NCI-H510A treated with DMSO at 0.1 percent for 48 hours (cell line): Measurements from ENCODE around the gene YPEL4.

Source experiments
- DNase-seq: peaks from one replicate; lab custom pipeline; 2025; lab: John Stamatoyannopoulos, UW

YPEL4 gene

DNA sequence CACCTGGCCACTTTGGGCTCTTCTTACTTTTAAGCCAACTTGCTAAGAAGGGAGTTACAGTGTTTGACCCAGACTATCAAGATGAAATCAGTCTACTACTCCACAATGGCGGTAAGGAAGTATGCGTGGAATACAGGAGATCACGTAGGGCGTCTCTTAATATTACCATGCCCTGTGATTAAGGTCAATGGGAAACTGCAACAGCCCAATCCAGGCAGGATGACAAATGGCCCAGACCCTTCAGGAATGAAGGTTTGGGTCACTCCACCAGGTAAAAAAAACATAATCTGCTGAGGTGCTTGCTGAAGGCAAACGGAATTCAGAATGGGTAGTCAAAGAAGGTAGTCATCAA is 1.0 kb upstream of the YPEL4 start:
- no peak for DNase-seq

DNA sequence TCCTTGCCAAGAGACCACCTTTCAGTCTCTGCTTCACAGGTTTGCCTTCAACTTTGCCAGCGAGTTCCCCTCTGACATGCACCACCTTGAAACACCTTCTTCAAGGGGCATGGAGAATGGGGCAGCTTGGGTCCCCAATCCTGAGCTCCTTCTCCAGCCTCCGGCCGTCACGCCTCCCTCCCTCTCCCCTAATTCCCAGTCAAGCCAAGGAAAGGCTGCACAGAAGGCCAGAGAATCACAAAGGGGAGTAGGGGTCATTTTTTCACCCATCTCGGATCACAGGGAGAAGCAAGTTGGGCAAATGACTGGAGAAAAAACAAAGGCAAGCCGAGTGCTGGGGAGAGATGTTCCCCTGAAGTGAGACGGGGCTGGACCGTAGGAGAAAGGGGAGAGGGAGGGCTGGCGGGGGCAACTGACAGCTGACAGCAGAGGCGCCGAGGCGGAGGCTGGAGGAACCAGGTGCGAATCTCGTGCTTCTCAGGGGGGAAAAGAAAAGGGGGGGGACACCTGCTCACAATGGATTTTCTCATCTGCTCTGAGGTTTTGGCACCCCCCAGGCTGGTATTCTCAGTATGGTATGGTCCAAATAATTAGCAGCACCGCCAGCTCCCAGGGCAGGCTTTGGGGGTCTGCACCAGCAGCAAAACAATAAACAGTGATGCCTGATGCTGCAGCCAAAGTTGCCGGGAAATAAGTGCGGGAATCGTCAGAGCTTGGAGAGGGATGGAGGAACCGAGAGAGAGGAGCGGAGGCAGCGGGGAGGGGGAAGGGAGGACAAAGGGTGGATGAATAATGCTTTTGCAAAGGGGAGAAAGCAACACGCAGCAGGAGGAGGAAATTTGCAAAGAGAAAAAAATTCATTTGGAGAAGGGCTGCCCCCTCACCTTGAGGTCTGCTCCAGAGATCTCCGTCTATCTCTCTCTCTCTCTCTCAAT is 644 bp downstream of the YPEL4 start:
- no peak for DNase-seq

DNA sequence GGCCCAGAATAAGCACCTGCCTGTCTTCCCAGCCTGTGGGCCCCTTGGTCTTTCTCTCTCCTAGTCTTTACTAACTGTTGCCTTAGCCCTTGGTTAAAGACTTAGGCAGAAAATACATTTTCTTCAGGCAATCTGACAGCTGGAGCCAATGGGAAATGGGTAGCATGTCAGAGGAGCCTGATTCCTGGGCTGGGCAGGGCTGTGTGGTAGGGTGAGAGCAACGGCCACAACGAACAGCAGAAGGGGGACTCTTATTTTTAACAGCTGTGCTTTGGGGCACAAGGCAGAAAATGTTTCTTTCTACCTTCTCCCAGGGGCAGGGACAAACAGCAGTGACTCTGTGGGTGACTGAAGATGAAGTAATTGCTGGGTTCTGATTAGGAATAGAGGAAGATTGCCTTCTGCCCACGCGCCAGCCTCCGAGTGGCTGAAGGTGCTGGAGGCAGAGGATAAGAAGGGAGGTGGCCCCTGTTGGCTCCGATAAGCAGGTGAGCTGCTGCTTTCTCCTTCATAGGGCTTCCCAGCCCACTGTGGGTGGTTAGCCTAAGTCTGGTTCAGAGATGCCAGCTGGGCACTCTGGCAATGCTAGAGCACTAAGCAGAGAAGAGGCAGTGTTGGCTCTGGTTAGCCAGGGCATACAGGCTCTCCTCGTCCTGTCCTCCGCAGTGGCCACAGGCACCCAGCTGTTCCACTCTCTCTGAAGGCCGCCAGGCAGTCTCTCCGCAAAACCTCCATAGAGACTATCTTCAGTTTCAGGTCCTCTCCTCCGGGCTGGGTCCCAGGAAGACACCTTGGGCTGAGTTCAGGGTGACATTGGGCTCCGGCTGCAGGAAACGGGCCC is 1.5 kb downstream of the YPEL4 start:
- no peak for DNase-seq

DNA sequence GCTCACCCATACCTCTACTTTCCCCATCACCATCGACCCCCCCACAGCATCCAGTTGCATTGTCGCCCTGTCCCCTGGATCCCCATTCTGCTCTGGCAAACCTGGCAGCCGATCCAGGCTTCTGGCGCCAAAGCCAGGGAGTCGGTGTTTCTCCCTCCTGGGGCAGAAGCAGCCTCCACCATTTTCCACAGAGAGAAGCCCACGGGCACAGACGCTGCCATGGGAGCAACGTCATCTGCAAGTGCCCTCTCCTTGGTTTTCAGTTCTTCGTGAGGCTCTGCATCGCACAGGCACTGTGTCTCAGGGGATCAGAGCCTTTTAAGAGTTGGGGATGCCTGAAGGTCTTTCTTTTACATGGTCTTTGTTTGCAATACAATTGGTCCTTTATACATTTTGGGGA is 2.3 kb downstream of the YPEL4 start:
- DNase-seq = no peak

DNA sequence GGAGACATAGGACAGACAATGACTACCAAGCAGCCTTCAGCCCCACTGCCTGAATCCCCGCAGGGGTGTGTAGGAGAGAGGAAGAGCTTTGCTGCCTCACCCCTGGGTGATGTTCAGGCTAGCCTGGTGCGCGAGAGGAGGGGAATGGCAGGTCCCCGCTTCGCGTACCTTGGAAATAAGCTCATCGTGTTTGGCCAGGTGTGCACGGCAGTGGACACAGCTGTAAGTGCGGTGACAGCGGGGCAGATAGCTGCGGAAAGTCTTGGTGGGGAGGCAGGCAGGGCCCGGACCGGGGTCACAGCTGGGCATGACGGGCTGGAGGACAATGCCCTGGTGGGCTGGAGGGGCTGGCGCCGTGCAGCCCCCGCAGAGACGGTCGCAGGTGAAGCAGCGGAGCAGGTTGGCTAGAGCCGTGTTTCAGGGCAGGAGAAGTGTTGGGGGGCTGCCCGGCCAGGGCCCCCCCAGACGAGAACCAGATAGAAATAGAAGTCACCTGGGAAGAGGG is 2.9 kb downstream of the YPEL4 start:
- DNase-seq = no peak

DNA sequence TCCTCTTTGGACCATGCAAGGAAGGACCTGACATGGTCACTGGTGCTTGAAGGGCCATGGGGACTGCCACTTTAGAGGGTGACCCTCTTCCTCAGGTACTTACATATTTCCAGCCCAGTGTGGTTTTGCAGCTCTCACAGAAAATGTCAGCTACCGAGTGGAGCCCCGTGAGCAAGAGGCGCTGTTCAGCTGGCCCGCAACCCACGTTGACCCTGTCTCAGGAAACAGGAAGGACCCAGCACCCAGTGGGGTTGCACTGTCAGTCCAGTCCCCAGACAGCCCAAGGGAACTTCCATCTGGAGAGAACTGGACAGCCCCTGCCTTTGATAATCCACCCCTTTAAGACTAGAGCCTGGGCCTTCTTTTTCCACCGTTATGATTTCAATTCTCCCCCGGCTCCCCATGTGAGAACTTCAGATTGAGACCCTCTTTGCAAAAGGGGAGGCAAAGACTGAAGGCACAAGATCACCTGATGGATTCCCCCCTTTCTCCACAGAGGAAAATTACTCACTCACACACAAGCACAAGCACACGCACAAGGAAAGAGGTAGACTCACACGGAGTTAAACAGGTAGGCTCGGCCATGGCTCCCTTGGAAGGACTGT is 3.4 kb downstream of the YPEL4 start:
- peak; percentile 37 for DNase-seq

DNA sequence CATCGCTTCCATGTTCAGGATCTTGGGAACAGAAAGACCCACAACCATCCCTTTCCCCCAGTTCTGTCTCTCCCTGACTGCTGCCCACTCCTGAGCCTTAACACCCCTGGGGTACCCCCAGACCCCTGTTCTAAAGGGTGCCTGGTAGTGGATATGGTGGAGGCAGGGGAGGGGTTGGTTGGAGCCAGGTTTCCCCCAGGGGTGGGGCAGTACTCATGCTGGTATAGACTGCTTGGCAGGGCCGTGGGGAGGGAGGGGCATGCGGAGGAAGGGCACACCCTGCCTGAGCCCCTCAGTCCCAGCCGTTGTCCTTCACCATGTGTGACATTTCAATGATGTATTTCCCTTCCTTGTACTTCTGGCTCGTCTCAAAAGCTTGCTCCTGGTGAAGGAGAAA is 4.0 kb downstream of the YPEL4 start:
- DNase-seq = no peak

DNA sequence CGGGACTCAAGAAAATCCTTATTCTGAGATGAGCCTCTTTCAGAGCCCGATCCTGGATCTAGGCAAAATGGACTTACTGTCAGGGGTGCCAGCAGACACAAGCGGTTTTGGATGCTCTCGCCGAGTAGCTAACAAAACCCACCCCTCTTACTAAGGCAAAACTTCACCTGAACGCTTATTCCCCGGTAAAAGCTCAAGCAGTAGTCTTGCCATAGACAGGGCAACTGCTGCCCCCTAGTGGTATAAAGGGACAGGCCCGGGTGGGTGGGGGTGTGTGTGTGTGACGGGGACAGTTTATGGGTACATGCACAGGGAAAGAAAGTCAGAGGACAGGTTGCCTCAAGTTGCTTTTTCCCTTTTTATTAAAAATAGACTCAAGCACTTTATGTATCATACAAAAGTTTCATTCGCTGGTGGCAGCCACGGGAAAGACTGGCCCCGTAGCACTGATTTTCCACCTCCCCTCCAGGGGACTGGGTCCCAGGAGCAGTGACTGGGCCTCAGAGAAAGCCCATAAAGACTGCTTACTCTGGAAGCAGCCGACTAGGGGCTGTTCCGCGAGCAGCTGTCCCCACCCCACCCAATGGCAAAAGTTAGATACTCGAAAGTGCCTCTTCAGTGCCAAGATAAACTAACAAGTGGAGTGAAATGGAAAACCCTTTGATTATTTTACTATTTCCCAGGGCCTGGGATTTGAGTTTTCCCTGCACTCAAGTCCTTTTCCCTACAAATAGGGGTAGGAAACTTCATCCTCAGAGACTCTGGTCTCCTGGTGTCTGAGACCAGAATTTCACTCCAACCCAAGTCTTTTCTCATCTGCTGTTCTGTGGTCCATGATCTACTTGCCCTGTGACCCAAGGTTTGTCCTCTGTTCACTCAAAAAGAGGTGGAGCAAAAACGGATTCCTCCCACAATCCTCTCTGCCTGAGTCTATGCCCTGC is 4.7 kb downstream of the YPEL4 start:
- DNase-seq = peak; percentile 54

DNA sequence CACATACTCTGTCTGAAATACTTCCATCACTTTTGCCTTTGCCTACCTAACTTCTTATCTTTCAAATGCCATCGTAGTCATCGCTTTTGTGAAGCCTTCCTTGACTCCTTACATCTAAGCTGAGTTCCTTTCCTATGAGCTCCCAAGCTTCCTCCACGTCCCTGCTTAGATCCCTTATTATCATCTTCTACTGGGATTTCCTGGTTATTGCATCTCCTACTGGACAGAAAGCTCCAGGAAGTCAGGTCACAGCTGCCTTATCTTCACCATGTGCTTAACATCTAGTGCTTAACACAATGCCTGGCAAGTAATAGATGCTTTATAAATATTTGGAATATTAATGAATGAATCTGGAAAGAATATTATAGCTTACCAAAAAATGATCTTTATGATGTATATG is 5.9 kb downstream of the YPEL4 start:
- no peak for DNase-seq

DNA sequence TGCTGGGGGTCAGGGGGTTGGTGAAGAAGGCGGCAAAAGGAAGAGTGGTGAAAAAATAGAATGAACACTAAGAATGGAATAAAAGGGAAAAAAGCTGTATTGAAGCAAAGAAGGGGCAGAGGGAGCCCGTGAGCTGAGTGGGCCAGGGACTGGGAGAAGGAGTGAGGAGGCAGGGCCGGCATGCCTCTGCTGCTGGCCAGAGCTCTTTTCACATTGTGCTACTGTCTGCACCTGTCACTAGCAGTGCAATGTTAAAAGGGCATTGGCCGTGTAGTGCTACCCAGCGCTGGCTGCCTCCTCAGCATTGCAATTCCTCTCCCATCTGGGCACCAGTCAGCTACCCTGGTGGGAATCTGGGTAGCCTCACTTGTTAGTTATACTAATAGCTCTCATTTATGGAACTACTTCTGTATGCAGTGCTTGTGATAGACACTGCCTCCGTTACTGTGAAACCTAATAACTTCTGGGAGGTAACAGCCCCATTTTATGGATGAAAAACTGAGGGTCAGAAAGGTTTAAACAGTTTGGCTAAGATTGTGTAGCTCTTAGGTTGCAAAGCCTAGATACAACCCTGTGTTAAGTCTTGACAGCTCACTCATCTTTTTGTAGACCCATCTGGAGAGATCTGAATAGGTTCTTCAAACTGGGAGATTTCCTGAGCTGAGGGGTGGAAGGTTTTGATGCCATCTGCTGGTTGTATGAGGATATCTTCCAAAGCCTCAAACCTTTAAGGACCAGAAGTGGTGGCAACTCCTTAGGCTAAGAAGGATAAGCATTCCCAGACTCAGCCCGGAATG is 8.5 kb downstream of the YPEL4 start:
- DNase-seq = peak; percentile 31

DNA sequence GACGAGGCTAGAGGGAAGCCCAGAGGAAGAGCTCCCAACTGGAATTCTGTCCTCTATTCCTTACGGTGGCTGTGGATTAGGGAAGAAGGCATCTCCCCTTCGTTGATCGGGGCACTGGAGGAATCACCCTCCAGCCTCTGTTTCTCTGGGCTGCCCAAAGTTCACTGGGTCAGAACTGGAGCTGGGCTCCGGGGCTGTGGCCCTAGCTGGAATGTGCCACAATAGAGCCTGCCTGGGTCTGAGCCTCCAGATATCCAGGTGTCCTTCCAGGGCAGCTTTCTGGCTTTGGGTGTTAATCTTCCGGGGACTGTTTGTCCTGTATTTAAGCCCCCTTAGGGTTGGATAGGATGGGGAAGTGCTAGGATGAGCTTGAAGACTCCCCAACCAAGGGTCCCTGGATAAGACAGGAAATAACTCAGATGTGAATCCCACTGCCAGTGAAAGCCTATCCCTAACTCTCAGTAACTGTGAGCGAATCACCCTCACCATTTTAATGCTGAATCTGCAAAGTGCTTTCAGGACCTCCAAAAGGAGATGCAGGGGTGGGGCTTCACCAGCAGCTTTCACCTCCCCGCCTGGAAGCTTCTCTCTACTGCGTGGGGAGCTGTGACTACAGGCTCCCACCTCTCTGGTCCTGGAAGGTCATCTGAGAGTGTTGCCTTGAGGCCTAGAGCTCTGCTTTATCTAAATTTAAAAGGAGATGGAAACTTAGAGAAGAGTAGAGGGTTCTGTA is 9.5 kb downstream of the YPEL4 start:
- no peak for DNase-seq

DNA sequence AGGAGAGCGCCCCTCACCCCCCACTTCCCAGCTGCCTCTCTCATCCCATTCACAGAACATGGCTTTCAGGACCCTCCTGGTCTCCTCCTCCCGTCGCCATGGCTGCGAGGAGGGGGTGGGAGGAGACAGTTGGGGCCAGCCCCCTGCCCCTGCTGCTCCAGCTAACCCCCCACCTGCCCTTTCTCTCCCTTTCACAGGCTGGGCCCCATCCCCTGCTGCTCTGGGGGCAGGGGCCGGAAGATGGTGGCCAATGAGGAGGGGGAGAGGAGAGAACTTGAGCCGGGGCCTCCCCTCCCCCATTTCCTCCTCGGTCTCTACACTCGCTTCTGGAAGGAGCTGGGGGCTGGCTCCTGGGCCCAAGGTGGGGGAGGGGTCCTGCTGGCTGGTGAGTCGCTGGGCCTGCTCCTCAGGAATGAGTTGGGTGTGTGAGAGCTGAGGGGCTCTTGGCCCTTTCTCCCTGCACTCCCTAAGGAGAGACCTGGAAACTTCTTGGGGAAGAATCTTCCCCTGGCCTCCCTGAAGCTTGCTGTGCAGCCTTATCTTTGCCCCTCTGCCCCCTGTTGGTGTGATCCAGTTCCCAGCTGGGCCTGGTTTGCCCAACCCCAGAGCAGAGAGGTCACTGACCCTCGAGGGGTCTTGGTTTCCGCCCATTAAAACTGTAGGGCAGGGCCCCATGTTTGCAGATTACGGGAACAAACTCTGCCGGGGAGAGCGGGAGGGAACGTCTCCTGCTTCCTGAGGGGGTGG is 10.2 kb downstream of the YPEL4 start:
- no peak for DNase-seq

DNA sequence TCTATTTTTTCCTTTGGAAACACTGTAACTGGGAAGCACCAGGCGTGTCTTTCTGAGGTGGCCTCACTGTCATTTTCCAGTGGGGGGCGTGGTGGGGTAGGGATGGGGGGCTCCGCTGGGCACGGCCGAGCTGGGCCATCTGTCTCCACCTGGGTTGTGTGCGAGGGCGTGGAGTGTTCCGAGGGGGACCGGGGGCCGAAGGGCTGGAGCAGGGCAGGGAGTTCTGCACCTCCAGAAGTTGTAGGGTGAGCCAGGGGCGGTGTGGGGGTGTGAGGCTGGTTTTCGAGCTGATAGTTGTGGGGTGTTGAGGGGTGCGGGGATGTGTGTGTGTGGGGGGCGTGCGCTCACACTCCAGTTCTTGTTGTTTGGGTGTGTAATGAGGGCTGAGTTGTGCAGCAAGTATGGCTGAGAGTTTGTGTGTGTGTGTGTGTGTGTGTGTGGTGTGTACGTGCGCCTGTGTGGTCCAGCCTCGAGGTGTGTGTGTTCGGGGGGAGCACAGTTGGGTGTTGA is 10.8 kb downstream of the YPEL4 start:
- DNase-seq = no peak

DNA sequence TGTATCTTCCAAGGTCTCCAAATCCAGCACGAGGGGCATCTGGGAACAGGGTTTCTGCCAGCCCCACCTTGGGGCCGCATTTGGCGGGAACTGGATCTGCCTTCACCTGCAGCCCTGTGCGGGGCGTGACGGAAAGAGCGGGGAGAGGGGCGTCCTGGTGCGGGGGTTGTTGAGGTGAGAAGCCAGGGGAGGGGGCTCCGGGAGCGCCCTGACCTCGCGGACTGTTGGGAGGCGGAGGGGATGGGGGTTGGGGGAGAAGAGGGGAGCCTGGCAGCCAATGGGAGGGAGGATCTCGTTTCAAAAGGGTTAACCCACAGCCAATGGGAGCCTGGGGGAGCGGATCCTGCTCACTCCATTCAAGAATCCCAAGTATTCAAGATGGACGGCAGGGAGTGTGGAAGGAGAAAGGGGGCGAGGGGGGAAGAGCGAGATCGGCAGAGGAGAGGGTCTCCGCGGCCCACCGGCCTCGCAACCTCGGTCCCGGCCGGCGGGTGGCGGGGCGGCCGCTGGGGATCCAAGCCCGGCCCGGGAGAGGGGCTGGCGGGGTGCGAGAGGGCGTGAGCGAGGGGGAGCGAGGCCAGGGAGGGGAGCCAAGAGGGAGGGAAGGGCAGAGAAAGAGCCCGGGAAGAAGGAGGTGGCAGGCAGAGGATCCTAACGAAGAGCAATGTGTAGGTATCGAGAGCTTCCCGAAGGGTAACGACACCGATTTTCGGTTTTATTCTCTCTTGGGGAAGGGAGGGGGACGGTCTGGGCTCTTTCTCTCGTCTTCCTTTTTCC is 11.5 kb downstream of the YPEL4 start:
- peak; percentile 77 for DNase-seq

DNA sequence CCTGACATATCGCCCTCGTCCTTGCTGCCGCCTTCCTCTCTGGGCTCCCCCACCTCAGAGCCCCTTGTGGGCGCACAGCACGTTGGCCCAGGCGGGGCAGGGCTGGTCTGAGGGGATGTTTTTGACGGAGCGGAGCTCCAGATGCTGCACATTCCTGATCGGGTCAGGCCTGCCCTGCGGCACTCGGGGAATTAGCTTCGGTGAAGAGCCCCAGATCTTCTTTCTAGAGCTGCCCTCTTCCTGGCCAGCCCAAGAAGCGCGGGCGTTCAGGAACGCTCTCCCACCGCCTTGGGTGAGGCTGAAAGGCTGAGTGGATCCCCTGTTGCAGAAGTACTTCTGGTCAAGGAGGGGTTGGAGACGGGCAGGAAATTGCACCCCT is 12.1 kb downstream of the YPEL4 start:
- DNase-seq = no peak

DNA sequence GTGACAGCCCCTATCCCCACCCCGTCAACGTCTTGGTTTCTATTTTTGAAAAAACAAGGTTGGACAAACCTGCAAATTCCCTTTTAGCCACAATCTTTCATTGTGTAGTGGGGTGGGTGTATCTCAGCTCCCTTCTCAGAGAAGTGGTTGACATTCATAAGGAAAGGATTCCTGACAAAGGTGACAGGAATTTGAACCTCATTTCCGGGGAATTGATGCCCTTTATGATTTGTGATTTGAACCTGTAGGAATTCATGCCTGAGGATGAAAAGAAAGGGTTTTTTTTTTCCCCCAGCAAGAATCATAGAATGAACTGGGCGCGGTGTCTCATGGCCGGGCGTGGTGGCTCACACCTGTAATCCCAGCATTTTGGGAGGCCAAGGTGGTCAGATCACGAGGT is 14.5 kb downstream of the YPEL4 start:
- DNase-seq = no peak

DNA sequence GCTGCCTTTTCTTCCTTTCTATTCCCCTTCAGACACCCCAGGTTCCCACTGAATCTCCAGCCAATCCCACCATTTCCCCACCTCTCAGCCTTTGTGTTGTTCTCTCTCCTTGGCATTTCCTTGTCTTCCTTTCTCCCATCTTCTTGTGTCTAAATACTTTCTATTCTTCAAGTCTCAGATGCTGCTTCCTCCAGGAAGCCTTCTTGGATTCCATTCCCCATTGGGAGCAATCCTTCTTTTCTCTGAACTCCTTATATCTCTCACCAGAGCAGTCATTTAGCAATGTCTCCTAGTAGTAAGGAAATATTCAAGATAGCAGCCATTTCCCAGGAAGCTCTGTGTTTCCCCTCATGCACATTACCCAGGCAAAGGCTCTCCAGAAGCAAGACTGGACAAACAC is 15.4 kb downstream of the YPEL4 start:
- no peak for DNase-seq

DNA sequence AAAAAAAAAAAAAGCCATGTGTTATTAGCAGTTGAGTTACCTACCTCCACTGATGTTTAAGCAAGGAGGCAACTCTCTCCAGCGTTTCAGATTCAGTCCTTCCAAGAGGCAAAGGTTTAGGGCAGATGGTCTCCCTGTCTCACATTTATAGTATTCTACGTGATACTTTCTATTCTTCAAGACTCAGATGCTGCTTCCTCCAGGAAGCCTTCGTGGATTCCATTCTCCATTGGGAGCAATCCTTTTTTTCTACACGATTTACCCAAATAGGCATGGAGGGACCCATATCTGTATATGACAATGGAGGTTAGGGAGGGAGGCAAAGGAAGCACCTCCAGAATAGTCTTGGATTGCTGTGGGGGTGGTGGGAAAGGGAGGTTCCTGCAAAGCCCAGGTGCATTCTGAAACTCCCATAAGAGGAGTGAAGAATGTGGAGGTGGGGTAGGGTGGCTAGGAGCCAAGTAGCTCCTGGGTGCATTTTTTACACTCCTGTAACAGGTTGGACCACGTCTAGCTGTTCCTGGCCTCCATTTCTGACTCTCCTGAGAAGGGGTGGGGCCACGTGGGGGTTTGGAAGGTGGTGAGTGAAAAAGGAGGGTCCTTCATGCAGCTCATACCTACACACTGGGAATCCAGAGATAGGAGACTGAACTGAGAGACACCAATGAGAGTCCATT is 16.2 kb downstream of the YPEL4 start:
- DNase-seq = no peak
